SW480 (cell line): ENCODE results near the gene DNMBP.
"Not testable (repeated sequence)": the region's sequence is repeated elsewhere in the genome, so short reads cannot be mapped to it uniquely, and the experiment has no call there.

Experiments used
- DNase-seq: peaks from one replicate; pipeline ENCODE4 v3.0.0-alpha.2; 2016; ENCODE audit warnings: low spot score

Gene DNMBP

DNA sequence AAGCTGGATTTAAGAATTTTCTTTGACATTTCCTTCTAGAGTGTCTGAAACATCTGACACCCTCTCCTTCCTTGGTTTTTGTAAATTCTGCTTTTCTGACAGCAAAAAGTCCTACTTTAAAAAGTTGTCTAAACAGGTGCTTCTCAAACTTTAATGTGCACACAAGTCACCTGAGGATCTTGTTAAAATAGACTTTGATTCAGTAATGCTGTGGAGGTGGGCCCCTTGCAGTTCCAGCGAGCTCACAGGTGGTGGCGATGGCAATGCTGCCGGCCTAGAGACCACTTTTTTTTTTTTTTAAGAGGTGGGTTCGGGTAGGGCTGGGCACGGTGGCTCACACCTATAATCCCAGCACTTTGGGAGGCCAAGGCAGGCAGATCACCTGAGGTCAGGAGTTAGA lies 150.2 kb downstream of the DNMBP start:
- peak; percentile 19 for DNase-seq

DNA sequence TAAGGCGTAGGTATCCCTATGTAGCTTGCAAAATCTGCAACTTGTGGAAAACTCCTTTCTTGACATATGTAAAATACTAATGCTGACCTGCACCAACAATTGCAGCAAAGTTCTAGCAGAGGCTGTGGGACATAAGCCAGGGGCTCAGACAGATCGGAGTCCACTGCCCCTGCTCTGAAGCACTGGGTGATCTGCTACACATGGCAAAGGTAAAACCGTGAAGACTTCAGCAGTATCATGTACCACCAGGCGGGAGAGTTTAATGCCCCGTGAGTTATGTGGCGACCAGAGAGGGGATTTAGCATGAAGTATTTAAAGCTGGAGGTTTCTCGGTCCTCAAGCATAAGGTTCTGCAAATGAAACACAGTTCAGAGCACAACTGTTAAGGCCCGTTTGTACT lies 150.9 kb downstream of the DNMBP start:
- no peak for DNase-seq

DNA sequence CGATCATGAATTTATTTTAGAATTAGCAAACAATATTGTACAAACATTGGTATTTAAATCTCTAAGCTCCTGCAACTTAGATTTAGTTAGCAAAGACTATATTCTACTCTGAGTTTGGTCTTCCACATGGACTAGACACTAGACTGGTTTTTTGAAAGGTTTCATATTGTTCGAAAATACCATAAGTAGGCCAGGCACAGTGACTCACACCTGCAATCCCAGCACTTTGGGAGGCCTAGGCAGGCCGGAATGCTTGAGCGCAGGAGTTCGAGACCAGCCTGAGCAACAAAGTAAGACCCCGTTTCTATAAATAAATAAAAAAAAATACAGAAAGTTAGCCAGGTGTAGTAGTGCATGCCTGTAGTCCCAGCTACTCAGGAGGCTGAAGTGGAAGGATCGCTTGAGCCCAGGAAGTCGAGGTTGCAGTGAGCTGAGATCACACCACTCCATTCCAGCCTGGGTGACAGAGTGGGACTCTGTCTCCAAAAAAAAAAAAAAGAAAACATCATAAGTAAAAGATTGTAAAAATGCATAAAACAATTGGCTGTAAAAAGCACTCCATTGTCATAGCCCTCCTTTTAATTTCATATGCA lies 154.2 kb downstream of the DNMBP start:
- no peak for DNase-seq

DNA sequence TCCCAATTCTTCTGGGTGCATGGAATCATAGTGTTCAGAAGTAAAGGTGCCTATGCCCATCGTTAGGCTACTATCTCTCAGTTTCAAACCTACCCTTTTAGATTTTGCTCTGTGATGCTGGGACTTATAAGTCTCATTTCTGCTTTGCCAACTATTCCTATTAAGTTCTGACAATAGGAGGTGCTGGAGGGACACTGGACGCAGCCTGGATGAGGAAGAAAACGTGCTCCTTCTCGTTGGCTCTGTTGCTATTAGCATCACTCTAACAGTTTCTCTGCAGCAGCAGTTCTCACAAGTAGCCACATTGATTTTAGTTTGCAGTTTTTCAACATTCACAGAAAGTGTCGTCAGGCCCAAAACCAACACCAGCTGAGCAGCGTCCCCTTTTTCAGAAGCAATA lies 154.9 kb downstream of the DNMBP start:
- DNase-seq, result no peak

DNA sequence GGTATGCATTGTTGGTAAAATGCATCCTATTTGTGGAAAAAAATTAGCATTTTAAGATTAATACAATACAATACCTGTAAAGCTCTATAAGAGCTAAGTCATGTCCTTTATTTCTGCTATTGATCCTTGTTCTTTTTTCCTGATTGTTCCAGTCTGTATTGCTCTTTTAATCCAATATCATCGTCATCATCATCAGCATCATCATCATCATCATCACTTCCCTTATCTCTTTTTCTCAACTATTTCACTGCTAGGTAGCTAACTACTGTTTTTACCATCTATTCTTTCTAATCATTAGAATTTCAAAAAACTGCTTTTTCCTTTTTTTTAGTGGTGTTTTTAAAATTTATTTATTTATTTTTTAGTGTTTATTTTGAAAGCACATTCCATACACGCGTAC lies 156.1 kb downstream of the DNMBP start:
- no peak for DNase-seq

DNA sequence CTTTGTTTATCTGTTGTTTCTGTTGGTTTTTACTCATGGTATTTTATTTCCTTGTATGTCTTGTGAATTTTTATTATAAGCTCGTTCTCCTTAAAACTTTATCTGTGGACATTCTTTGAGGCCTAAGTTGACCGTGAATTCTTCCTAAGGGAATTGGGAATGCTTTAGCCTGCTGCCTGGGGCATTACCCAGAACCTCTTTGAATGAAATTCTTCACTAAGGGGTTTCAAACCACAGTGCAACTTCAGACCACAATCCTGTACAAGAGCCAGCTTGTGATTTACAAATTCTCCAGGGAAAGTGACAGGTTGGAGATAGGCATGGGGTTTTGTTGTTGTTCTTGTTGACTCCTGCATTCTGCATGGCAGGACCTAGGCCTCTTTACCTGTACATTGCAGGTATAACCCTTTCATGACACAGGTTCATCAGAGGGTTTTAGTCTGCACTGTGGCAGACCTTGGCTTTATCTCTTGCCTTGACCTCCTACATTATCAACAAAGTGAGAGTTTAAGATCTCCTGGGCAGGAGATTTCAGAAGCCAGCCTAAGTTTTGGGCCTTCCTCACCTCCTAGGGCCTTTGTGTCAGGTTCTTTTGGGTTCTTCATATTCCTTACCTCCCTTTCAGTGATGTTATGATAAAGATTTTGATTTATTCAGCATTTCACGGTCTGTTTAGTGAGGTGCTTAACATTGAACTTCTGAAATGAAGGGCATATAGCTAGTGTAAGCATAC lies 157.1 kb downstream of the DNMBP start:
- no peak for DNase-seq

DNA sequence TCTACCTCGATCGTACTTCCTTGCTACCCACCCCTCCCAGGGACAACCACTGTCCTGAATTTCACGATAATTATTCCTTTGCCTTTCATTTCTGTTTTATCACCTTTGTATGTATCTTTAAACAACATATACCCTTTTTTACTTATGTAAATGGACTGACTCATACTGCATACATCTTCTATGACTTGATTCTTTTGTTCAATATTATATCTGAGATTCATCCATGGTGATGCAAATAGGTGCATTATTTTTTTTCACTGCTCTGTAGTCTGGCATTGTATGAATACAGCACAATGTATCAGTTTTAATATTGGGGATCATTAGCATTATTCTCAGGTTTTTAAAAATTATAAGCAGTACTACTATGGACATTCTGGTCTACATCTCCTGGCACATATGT lies 157.9 kb downstream of the DNMBP start:
- no peak for DNase-seq

DNA sequence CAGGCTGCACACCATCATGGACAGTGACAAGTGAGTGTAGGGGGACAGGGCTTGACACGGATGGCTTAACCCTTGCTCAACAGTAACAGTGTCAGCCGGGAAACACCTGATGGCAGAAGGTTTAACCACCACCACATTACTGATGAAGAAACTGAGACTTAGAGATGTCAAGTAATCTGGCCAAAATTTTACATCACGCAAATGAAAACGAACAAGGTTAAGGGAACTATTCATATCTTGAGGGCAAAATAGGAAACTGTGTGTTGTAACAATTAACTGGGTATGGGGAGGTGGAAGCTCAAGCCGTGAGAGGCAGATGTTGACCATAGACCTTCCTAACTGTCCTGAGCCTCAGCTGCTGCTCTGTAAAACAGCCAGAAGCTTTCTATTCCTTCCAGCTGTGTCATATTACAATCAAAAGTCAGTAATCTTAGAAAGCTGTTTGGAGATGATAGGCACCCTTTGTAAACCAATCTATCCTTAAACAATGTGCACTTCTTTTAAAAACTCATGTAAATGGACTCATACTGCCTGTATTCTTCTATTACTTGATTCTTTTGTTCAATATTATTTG lies 158.9 kb downstream of the DNMBP start:
- DNase-seq, result no peak

DNA sequence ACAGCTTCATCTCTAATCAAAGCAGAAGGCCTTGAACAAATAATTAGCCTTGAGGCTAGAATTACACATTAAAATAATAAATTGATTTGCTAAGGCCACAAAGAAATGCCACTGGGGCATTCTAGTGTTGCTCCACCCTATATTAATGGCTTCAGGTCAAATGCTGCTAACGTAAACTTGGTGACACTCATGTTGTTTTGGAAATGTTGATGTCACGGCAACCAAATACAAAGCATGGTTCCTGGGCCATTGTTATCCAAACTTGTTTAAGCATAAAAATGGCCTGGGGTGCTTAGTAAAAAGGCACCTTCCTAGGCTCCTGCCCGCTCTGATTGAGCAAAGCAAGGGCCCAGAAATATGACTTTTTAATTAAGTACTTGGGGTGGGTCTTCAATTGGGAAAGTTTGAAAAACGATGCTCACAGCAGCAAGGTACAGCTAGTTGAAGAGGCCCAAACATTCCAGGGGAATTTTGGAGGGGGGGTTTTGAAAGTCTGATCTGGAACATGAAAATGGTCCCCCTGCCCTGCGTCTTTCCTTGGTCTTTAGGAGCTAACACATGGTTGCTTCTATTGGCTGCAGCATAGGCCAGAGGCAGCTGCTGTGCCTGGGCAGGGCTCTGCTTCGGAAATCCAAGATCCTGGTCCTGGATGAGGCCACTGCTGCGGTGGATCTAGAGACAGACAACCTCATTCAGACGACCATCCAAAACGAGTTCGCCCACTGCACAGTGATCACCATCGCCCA lies 159.6 kb downstream of the DNMBP start:
- DNase-seq, result no peak

DNA sequence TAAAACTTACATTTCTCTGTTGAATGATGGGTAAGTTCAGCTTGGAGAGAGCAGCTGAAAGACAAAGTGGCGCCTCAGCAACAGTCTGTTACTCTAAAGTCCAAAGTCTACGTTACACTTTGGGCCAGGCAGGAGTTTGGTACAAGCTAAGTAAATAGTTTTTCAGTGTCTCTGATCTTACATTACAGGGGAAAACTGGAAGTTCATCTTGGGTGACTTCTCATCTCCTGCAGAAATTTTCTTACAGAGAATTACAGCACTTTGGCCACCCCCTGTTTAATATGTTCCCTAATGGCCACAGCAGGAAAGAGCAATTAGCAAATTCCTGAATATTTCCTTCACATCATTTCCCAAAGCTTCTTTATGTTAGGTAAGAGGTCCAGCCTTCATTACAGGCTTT lies 160.2 kb downstream of the DNMBP start:
- DNase-seq, result no peak

DNA sequence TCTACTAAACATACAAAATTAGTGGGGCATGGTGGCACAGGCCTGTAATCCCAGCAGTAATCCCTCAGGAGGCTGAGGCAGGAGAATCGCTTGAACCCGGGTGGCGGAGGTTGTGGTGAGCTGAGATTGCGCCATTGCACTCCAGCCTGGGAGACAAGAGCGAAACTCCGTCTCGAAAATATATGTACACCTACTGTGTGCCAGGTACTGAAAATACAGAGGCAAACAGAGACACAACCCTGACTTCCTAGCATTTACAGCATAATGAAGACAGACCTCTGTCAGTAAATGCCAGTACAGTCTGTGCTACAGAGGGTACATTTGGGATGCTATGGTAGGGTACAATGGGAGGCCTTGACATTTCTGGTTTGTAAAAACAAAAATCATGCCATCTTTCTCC lies 160.7 kb downstream of the DNMBP start:
- DNase-seq, result no peak

DNA sequence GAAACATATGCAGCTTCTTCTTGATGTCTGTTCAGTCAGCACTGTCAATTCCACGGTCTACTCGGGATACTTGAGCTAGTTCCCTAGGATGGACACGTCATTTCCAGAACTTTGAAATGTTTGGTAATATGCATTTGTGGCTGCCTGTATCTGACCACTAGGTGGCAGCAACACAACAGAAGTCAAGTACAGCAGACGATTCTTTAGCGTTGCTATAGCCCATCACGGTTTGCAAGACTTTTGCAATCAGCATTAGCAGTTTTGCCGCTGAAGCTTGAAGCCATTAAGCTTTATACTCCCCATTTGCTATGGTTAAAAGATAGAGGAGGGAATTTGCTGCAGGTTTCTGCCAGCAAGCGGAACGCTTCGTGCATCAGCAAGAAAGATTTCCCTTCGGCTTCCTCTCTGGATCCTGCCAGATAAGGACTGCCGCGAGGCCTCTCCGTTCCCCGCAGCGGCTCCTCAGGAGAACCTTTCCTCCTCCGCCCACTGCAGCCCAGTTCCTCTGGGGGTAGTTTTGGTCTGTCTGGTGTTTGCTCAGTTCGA lies 163.8 kb downstream of the DNMBP start:
- peak; percentile 69 for DNase-seq

DNA sequence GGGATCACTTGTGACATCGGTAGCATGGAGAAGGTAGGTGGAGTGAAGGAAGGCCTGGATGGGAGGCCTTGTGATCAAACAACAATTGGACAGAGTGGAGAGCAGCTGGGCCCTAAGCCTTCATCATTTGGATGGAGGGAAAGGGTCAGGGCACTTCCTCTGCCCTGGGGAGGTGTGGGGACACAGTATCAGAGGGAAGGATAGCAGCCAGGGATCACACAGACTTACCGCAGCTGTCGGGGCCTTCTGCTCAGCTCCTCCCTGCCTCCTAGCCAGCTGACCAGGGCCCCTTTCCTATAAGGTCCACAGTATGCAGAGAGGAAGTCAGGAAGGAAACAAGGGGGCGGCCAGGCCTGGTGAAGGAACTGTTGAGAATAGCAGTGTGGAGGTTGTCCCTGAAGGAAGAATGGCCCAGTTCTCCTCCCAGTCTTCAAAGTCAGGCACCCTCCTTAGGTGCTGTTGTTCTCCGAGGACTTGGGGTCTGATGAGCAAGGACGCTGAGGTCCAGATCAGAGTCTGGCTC lies 165.3 kb downstream of the DNMBP start:
- no peak for DNase-seq

DNA sequence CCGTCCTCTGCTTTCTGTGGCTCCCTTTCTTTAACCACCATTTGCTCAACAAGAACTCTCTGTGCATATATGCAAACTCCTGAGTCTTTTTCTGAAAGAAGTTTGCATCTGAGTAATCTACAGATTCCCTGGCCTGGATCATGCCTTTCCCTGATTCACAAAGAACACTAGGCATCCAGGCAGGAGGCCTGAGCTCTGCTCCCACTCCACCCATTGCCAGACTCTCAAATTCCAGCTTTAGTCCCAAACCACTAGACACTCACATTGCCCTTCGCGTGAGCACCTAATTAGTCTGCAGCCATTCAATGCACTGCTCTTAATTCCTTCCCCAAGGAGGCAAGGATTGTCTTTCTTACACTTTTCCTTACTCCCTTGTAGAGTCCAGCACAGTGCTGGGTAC lies 166.4 kb downstream of the DNMBP start:
- no peak for DNase-seq

DNA sequence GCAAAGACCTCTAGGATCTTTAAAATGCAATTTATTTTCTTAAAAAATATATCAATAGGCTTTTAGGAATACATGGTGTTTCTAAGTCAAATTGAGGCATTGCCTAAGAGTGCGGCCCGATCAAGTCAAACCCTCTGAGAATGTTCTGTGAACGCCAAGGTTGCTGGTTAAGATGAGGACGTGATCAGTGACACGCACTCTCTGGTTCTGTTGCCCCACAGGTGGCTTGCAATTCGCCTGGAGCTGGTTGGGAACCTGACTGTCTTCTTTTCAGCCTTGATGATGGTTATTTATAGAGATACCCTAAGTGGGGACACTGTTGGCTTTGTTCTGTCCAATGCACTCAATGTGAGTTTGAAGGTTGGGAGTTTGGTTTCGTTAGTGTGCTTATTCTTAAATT lies 168.0 kb downstream of the DNMBP start:
- no peak for DNase-seq

DNA sequence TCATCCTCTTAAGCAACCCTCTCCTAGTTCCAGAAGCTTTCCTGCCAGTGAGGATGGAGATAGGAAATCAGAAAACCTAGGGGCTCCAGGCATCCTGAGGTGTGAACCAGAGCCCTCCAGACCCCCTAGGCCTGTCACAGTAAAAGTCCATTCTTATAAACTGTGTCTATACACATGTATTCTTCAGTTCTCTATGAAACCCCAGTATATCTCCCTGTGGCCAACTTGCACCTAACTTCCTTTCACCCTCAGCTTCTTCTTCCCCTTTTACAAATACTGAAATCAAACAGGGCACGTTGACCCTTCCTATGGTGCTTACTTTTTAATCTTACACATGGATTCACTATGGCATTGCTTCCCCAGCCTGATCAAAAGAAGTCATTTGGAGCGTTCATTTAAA lies 168.9 kb downstream of the DNMBP start:
- DNase-seq, result not testable (repeated sequence)

DNA sequence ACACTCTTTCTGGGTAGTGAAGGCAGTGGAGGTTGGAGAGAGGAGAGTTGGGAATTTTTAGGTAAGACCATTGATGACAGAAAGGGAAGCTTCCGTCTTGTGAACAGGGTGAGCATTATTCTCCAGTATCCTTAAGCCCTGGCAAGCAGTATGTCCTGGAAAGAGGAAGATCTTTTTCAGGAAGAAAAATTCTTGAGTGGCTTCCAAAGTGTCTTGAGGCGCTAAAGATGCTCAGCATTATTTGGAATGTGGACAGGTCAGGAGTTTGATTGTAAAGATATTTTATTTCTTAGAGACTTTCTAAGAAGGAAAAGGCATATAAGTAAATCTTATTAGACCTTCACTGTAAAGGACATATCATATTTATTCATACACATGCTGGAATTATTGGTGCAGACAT lies 173.0 kb downstream of the DNMBP start:
- no peak for DNase-seq

DNA sequence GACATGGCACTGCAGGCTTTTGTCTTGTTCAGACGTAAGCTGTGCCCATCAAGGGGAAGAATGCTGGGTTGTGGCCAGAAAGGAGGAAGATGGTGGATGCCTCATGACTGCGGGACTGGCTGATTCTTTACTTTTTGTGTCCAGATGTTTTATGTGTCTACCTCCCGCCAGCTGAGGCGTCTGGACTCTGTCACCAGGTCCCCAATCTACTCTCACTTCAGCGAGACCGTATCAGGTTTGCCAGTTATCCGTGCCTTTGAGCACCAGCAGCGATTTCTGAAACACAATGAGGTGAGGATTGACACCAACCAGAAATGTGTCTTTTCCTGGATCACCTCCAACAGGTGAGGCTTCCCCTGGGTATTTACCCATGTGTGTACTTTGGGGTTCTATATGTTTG lies 173.8 kb downstream of the DNMBP start:
- DNase-seq, result no peak

DNA sequence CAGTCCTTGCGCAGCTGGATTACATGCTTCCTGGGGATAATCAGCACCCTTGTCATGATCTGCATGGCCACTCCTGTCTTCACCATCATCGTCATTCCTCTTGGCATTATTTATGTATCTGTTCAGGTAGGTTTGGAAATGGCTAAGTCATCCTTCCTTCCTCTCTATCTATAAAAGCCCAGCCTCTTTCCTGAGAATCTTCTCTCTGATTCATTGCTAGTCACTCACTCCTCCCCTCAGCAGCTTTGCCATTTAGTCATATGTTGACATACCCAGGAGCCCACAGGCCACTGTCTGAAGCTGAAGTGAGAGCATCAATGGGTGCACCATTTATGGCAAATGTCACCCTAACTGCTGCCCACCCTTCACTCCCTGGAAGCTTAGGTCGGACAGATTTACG lies 175.3 kb downstream of the DNMBP start:
- no peak for DNase-seq

DNA sequence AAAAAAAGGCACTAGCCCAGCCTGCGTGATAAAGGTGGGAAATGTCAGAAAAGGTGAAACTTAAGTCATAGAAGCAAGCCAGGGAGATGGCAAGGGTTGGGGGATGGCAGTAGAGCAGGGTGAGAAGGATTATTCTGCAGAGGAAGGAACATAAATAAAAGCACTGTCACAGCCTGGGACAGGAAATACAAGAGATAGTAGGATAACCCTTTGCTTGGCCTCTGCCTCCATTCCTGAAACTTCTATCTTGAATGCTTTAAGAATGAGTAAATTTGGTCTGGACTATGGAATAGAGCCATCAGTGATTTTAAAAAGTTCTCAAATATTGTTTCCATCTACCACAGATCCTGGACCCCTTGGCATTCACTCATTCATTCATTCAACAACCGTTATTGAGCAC lies 177.3 kb downstream of the DNMBP start:
- no peak for DNase-seq

DNA sequence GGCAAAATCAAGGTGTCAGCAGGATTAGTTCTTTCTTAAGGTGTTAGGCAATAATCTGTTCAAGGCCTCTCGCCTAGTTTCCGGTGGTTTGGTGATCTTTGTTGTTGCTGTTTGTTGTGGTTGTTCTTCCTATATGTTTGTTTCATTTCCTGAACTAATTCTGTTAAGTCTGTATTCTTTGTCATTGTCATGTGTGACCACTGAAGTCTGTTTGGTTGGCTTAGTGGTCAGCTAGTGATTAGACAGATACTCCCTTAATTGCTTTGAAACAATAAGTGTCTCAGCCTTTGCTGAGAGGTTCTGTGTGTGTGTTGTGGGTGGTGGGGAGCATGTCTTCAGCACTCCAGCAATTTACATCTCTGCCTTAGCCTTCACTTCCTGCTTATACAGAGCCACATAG lies 181.3 kb downstream of the DNMBP start:
- no peak for DNase-seq

DNA sequence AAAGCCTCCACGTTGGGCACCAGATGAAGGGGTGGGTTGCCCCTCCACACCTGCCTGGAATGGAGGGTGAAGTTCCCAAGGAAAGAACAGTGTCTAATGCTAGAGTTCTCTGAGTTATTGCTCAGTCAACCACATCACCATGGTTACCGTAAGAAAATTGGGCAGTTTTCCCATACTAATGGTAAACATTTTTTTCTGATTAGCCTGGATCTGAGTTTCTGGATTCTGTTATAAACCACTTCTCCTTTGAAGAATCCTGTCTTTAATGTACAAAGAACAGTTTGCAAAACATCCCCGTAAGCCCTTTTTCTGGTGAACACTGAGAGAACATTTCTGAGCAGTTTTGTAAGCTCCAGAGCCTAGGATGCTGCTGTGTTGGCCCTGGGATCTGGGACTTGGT lies 181.8 kb downstream of the DNMBP start:
- no peak for DNase-seq
